ENCODE data around the gene SLC43A1. TPM values are rescaled to one million over a fixed set of nuclear protein-coding genes. Genes with fewer than 3 reads are reported as not detected.

The SLC43A1 gene
- total and polyA plus RNA-seq, 12 donors: 3.4 to 16.5 (median 5.0) TPM

DNA sequence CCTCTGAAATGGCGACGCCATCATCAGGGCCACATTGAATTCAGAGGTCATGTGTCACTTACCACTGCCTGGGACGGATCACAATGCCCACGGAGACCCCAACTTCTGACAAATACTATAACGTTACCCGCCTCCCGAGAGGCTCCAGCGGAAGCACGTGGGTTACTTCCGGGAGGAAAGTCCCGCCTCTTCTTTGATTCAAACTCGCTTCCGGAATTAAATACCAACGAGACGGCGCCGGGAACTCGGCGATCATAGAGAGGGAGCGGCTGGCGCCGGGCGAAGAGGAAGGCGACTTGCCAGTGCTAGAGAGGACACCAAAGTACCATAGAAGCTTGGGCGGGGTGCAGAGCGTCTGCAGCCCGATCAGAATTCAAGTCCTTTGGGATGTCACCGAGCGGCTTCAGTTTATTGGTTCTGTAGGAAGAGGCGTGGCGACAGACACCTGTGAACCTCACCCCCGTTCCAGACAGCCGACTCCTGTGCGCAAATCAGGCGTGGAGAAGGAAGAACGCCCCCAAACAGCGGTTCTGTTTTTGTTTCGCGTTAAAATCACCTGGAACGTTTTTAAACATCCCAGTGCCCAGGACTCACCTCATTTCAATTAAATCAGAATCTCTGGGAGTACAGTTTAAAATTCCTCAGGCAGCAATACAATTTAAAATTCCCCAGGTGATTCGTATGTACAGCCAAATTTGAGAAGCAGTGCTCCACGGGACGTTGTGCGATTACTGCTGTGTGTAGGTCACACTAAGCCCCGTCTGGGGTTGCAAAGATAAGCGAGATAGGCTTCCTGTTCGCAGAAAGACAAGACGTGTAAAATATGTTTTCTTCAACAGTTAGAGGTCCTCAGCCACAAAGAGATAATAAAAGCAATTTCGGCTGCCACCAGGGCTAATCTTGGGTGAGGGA is 15.3 kb upstream of the SLC43A1 start, which contains the start of gene TIMM10:
TSS of gene TIMM10 (minus strand) at position 159 of the 912 bp plus-strand sequence. CDS start 565 bp downstream, outside the sequence.
- Histone ChIP-seq H3K27me3 (no peaks in the 10 kb centered on the region), H3K4me1 (peaks cover 0 to 23% (median 13%) of the 10 kb centered on the region in 9 donors), H3K36me3 (peaks cover 0 to 20% (median 11%) of the 10 kb centered on the region in 9 donors), H3K9me3 (no peaks in the 10 kb centered on the region), H3K27ac (peak within 1 kb of the TSS in 9 of 10 donors; percentile 30 to 86 (median 76)), H3K4me3 (peak within 1 kb of the TSS; percentile 51 to 90 (median 74))
- DNase-seq (peak; percentile 93 to 95), ATAC-seq (peak; percentile 97 to 99 (median 98))
- TF ChIP-seq, protein P1, sequence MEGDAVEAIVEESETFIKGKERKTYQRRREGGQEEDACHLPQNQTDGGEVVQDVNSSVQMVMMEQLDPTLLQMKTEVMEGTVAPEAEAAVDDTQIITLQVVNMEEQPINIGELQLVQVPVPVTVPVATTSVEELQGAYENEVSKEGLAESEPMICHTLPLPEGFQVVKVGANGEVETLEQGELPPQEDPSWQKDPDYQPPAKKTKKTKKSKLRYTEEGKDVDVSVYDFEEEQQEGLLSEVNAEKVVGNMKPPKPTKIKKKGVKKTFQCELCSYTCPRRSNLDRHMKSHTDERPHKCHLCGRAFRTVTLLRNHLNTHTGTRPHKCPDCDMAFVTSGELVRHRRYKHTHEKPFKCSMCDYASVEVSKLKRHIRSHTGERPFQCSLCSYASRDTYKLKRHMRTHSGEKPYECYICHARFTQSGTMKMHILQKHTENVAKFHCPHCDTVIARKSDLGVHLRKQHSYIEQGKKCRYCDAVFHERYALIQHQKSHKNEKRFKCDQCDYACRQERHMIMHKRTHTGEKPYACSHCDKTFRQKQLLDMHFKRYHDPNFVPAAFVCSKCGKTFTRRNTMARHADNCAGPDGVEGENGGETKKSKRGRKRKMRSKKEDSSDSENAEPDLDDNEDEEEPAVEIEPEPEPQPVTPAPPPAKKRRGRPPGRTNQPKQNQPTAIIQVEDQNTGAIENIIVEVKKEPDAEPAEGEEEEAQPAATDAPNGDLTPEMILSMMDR (IDR thresholded peaks at IDR 0.05): no peak
- 0 to 1% methylated on average over 49 of the region's 49 CpGs for WGBS, 2 donors
- intact Hi-C loops (cut with DNase I): loop anchor here in 2 of 10 donors (2.0 to 5.0 kb wide), 2 partner anchors 74 to 184 kb away; no protein-coding TSS in a partner anchor

DNA sequence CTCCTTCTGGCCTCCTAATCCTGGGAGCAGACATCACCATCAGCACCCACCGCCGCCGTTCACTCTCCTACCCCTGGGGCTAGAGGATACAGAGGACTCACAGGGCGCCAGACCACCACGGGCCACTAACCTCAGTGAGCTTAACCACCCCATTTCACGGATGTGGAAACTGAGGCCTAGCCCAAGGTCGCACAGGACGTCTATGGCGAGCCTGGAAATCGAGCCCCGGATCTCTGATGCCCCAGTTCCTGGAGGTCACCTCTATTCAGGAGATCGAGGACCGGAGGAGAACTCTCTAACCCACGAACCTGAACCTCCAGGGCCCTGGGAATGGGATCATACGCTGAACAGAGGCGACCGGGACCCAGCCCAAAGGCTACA is 14.7 kb upstream of the SLC43A1 start:
- no peaks in the 10 kb centered on the region for H3K27me3 ChIP-seq
- WGBS, 2 donors: 1 to 2% methylated on average over 17 of the region's 17 CpGs
- no peak for DNase-seq
- H3K9me3 ChIP-seq: no peaks in the 10 kb centered on the region
- H3K27ac ChIP-seq: peak overlapping the region in 9 of 10 donors; percentile 30 to 86 (median 76)
- H3K36me3 ChIP-seq: peaks cover 0 to 20% (median 11%) of the 10 kb centered on the region in 9 donors
- peak in 6 of 8 donors; percentile 3 to 42 (median 24) for ATAC-seq
- peak overlapping the region; percentile 51 to 90 (median 74) for H3K4me3 ChIP-seq
- H3K4me1 ChIP-seq: peaks cover 0 to 23% (median 13%) of the 10 kb centered on the region in 9 donors
- TF ChIP-seq, protein P1 (IDR thresholded peaks at IDR 0.05): no peak
- intact Hi-C loops (cut with DNase I): loop anchor here in 2 of 10 donors (2.0 to 5.0 kb wide), 2 partner anchors 73 to 183 kb away; no protein-coding TSS in a partner anchor

DNA sequence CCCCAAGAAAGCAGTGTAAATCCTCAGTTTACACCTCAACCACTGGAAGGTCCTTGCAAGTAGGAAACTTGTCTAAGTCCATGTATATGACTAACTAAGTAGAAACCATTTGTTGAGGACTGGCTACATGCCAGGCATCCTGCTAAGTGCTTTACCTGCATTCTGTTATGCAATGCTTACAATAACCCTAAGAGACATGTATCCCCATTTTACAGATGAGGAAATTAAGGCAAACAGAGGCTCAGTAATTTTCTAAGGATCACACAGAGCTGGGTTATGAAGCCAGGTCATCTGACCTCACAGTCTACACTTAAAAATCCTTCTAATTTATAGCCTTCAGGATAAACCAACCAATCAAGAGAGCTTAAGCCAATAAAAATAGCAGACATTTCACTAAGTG is 13.5 kb upstream of the SLC43A1 start:
- no peak for DNase-seq
- intact Hi-C loops (cut with DNase I): loop anchor here (5.0 to 10.0 kb wide), 4 partner anchors 37 to 184 kb away; no protein-coding TSS in a partner anchor
- Histone ChIP-seq H3K4me1 (peaks cover 0 to 23% (median 13%) of the 10 kb centered on the region in 9 donors), H3K4me3 (no peak overlapping the region), H3K27ac (no peak overlapping the region), H3K36me3 (peaks cover 0 to 26% (median 11%) of the 10 kb centered on the region in 9 donors), H3K27me3 (no peaks in the 10 kb centered on the region), H3K9me3 (no peaks in the 10 kb centered on the region)
- TF ChIP-seq, protein P1 (IDR thresholded peaks at IDR 0.05): no peak
- no peak for ATAC-seq

DNA sequence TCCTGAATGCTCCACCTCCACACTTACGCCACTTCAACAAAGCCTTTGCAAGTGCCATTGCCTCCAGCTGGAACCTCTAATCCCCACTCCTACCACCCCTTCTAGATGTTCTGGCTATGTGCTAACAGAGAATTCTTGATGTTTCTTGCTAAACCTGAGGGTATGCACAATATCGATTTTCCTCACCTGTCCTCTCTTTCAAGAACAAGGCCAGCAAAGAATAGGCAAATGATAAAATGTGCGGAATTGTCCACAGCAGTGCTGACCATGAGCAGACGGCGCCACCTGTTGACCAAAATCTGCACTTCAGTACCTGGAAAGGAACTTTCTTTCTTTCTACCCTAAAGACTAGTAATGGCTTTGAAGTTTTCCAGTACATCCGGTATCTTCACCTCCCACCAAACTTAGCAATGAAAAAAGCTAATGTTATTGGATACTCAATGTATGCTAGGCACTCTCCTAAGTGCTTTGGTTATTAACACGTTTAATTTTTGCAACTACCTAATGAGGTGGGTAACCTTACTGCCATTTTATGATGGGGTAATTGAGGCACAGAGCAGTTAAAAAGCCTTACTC is 11.6 kb upstream of the SLC43A1 start:
- TF ChIP-seq, protein P1 (IDR thresholded peaks at IDR 0.05): peak; percentile 89 to 98 (median 93)
- DNase-seq: peak; percentile 67 to 70
- H3K4me1 ChIP-seq: peaks cover 0 to 23% (median 13%) of the 10 kb centered on the region in 9 donors
- intact Hi-C loops (cut with DNase I): loop anchor here (1.0 to 10.0 kb wide), 10 partner anchors 32 to 182 kb away; no protein-coding TSS in a partner anchor
- H3K27ac ChIP-seq: no peak overlapping the region
- no peaks in the 10 kb centered on the region for H3K27me3 ChIP-seq
- 17% methylated on average over 7 of the region's 7 CpGs for WGBS, 2 donors
- H3K9me3 ChIP-seq: no peaks in the 10 kb centered on the region
- peaks cover 0 to 26% (median 11%) of the 10 kb centered on the region in 9 donors for H3K36me3 ChIP-seq
- H3K4me3 ChIP-seq: no peak overlapping the region
- ATAC-seq: peak in 3 of 8 donors; percentile 26 to 29 (median 28)
